Activated CD4-positive, alpha-beta T cell treated with anti-CD3 and anti-CD28 coated beads, Interleukin-10, Interleukin-2, amounts not matched to agents 100 ng/mL and 50 ng/mL, durations not matched to agents 16 hours and 8 hours (primary cell): ENCODE results near the gene PLD1.

Source experiments
- DNase-seq: peaks from one replicate; pipeline ENCODE4 v3.0.0-alpha.2; 2020

Gene PLD1

DNA sequence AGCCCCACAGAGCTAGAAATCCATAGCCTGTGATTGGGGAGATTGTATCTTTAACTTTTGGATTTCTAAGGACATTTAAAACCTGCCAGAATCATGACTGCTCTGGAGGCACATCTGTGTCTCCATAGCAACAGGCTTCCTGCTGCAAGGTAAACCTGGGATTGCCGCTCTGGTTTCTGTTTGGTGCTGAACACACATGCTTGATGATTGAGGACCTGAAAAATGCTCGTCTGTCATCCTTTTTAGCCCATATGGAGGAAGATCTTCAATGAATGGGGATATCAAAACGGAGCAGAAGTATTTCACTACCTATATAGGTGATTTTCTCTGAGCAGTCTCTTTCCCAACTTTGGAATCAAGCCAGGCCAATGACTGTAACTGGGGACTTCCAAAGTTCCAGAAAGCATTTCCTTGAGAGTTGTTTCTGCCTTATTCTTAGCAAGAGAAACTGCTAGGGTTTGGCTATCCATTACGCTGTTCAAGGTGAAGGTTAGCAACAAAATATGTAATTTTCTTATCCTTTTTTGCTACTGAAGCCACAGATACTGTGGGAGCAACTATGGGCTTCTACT lies 253.6 kb downstream of the PLD1 start:
- DNase-seq, result no peak

DNA sequence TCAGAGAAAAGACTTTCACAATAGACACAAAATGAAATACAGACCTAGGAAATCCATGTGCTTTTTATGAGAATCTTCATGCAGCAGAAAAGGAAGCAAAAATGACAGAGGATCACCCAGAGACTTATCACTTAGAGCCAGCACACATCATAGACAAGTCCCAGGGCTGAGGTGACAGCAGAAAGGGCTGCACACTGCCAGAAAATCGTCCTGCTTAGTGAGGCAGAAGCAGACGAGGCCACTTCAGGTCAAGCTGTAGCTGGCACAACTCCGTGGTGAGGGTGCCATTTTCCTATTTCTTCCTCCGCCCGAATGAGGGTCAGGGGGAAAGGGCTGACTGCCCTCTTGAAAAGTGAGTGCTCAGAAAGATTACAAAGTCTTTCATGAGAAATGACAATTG lies 254.1 kb downstream of the PLD1 start:
- DNase-seq, result no peak

DNA sequence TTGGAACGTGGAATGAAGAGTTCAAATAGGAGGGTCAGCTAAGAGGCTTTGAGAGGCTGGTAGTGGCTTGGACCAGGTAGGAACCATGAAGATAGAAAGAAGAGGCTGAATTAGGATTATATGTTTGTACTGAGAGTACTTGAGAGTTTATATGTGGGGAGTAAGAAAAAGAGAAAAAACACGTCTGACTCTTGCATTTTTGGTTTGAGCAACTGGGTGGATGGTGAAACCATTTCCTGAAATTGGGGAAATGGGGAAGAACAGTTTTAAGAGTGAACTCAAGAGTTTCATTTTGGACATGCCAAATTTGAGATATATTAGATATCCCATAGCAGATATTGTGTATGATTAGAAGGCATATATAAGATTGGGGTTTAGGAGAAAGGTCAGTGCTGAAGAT lies 257.2 kb downstream of the PLD1 start:
- no peak for DNase-seq

DNA sequence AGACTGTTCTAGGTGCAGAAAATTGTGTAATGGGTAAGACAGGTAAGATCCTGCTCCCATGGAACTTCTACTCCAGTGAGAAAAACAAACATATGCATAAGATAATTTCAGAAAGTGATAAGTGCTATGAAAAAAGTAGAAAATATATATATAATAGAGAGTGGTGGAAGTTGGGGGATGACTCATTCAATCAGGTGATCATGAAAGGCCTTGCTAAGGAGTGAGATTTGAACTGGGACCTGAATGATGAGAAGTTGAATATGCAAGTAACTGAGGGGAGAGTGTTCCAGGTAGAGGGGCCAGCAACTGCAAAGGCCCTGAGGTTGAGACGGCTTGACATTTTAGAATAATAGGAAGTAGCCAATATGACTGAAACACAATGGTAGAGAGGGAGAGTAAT lies 257.8 kb downstream of the PLD1 start:
- no peak for DNase-seq

DNA sequence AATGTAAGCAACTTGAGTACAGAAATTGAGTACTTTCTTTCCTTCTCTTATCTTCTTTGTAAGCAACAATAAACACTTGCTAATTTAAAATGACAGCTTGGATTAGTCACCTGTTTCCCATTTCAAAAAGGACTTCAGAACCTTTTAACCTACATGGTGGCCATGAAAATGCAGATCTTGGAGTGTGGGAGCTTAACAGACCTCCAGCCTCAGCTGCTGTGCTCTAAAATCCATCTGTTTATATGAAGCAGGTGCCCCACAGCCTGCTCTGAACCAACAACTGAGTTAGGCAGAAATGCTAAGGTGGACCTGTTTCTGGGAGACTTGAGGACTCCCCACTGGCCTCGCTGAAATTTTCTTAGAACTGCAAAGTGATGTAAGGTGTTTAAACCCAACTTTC lies 259.0 kb downstream of the PLD1 start:
- DNase-seq, result no peak
